Fibroblast of villous mesenchyme (primary cell): ENCODE measurements around the gene FLNB. TPM values are rescaled to one million over a fixed set of nuclear protein-coding genes. Genes with fewer than 3 reads are reported as not detected.

Experiments
- DNase-seq: peaks from one replicate; pipeline ENCODE4 v3.0.0-alpha.2; 2010; ENCODE audit warnings: low read depth
- H3K4me3 ChIP-seq: 2 replicates; pipeline ENCODE4 v1.5.1; 2011; ENCODE audit warnings: low read depth, mild to moderate bottlenecking, low read length
- total RNA-seq: library from RNA; depleted of rRNA; stranded (reverse); fragments of >200 nt; gene quantifications from 2 replicates; pipeline ENCODE4 v1.2.3, GENCODE V29; 2012
- TF ChIP-seq, protein P1 (sequence below): IDR thresholded peaks from 2 replicates; pipeline ENCODE4 v1.5.1; 2012; ENCODE audit warnings: low read depth, mild to moderate bottlenecking, low read length; ENCODE audit not compliant: insufficient read depth

The FLNB gene
- total RNA-seq, 1 donor = 325 TPM

DNA sequence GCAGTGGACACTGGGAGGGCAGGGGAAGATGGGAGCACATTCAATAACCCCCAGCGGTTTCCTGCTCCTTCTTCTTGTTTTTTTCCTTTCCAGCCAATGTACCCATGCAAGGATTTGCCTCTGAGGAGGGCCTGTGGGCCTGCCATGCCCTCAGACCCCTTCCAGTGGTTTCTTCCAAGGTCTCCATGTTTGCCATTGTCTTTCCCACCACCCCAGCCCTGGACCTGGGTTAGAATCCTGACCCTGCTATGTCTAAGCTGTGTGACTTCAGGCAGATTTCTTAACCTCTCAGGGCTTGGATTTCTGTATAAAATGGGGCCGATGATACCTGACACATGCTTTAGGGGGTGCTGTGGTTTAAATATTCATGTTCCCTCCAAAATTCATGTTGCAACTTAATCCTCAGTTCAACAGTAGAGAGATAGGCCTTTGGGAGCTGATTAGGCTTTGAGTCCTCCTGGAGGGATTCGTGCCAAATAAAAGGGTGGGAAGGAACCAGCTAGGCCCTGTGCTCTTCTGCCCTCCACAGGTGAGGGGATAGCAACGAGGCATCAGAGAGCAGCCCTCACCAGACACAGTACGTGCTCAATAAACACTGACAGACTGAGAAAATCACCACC lies 46.3 kb upstream of the FLNB start:
- no peak overlapping the region for H3K4me3 ChIP-seq
- DNase-seq = peak; percentile 76
- TF ChIP-seq, protein P1, sequence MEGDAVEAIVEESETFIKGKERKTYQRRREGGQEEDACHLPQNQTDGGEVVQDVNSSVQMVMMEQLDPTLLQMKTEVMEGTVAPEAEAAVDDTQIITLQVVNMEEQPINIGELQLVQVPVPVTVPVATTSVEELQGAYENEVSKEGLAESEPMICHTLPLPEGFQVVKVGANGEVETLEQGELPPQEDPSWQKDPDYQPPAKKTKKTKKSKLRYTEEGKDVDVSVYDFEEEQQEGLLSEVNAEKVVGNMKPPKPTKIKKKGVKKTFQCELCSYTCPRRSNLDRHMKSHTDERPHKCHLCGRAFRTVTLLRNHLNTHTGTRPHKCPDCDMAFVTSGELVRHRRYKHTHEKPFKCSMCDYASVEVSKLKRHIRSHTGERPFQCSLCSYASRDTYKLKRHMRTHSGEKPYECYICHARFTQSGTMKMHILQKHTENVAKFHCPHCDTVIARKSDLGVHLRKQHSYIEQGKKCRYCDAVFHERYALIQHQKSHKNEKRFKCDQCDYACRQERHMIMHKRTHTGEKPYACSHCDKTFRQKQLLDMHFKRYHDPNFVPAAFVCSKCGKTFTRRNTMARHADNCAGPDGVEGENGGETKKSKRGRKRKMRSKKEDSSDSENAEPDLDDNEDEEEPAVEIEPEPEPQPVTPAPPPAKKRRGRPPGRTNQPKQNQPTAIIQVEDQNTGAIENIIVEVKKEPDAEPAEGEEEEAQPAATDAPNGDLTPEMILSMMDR = peak; percentile 60

- H3K4me3 ChIP-seq = no peak overlapping the region
- DNase-seq = no peak
- TF ChIP-seq, protein P1 = no peak
Observed at GRCh38 chr3:57962448-57962834, 45.8 kb upstream of the FLNB start.

GRCh38 chr3:57963811-57964346 lies 44.3 kb upstream of the FLNB start:
- TF ChIP-seq, protein P1 = no peak
- DNase-seq = no peak
- H3K4me3 ChIP-seq = no peak overlapping the region

- no peak for DNase-seq
- no peak overlapping the region for H3K4me3 ChIP-seq
- TF ChIP-seq, protein P1 = no peak
Observed at GRCh38 chr3:57966829-57967228, 41.4 kb upstream of the FLNB start.

DNA sequence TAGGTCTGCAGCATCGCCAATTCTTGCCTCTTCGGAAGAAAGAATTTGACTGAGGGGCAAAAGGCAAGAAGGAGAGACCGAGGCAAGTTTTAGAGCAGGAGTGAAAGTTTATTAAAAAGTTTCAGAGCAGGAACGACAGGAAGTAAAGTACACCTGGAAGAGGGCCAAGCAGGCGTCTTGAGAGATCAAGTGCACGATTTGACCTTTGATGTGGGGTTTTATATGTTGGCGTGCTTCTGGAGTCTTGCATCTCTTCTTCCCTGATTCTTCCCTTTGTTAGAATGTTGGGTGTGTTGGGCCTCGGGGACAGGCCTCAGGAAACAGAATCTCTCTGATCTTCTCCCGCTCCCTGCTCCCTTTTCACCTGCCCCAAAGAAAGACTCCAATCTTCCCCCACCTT lies 40.6 kb upstream of the FLNB start:
- TF ChIP-seq, protein P1 = no peak
- DNase-seq = no peak

GRCh38 chr3:57968501-57968900 lies 39.7 kb upstream of the FLNB start:
- DNase-seq = no peak
- H3K4me3 ChIP-seq = no peak overlapping the region
- TF ChIP-seq, protein P1 = no peak

More for the DNA sequence above, 40.6 kb upstream of the FLNB start:
- H3K4me3 ChIP-seq = no peak overlapping the region

- DNase-seq = no peak
- TF ChIP-seq, protein P1 = no peak
- no peak overlapping the region for H3K4me3 ChIP-seq
Observed at GRCh38 chr3:57971975-57972374, 36.2 kb upstream of the FLNB start.
